Measurements from ENCODE around the gene CDIPT.
"Not testable (repeated sequence)": the region's sequence is repeated elsewhere in the genome, so short reads cannot be mapped to it uniquely, and the experiment has no call there.

Gene CDIPT

DNA sequence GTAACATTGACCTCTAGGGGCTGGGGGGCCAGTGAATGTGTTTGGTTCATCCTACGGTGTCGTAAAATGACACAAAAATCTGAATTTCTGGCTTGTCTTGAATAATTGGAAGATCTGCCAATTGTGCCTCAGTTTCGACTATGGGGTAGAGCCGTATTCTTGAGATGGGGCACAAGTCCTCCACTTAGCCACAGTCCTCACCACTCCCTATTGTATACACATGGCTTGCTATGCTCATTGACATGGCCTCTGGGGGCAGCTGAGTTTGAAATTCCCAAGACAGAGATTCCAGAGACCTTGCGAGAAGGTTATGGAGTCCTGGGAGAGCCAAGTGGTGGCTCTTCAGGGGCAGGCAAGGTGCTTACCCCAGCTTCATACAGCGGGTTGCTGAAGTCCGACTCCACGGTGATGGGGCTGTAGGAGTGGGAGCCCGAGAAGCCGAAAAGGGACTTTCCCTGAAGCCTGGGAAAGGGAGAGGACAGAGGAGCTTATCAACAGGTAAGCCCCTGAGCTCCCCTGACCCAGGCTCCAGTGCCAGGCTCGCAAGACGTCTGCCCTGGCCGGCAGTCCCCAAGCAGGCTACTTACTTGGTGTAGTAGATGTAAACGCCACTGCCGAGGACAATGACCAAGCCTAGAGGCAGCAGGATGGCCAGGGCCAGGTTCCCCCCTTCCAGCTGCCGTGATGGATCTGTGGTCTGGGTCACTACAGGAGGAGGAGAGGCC is 9.0 kb upstream of the CDIPT start:
- TF ChIP-seq CTCF (IDR thresholded peaks at IDR 0.05; ENCODE audit: low read length, missing control alignments): no peak
- no peak overlapping the region for H3K4me3 ChIP-seq (replicated peaks; ENCODE audit: low read depth, low read length)
- DNase-seq (ENCODE audit: low read depth): no peak

DNA sequence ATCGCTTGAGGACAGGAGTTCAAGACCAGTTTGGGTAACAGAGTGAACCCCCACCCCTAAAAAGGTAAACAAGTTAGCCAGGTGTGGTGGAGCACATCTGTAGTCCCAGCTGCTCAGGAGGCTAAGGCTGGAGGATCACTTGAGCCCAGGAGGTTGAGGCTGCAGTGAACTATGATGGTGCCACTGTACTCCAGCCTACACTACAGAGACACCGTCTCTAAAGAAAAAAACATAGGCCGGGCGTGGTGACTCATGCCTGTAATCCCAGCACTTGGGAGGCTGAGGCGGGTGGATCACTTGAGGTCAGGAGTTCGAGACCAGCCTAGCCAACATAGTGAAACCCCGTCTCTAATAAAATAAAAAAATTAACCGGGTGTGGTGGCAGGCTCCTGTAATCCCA is 6.0 kb upstream of the CDIPT start:
- DNase-seq (ENCODE audit: low read depth); H3K4me3 ChIP-seq (replicated peaks; ENCODE audit: low read depth, low read length): not testable (repeated sequence)

DNA sequence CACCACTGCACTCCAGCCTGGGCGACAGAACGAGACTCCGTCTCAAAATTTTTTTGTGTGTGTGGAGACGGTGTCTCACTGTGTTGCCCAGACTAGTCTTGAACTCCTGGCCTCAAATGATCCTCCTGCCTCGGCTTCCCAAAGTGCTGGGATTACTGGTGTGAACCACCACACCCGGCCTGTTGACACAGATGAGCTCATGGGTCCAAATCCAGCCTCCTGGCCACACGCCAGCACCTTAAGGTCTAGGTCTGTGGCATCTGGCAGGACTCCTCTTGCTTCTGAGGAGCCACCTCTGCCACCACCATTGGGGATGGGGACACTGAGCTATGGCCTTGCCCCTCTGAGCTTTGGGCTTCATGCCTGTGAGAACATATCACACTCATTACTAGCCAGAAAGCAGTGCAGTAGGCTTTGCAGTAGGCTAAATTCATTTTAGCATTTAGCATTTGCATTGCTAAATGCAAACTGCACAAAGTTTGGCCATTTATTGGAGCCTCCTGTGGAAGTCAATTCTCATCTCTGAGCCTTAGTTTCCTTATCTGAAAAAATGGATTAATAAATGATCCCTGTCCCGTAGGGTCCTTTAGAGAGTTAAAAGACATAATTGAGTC is 5.5 kb upstream of the CDIPT start:
- DNase-seq (ENCODE audit: low read depth): no peak
- no peak for TF ChIP-seq CTCF (IDR thresholded peaks at IDR 0.05; ENCODE audit: low read length, missing control alignments)
- H3K4me3 ChIP-seq (replicated peaks; ENCODE audit: low read depth, low read length): no peak overlapping the region

DNA sequence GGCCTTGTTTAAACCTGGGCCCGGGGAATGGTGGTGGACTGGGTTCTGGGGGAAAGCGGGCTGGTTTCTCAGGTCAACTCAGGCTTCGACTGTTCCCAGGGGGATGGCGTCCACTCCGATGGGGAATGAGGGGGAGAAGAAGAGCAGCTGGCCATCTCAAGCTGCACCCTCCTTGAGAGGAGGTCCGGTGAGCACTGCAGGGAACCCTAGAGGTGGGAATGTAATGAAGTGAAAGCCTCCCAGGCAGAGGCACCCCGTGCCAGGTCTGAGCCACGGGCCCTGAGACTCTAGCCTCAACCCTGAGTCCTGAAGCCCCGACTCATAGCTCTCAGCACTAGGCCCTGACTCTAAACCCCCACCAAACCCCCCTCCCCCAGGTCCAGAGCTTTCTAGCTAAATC is 1.2 kb upstream of the CDIPT start:
- no peak for TF ChIP-seq CTCF (IDR thresholded peaks at IDR 0.05; ENCODE audit: low read length, missing control alignments)
- no peak overlapping the region for H3K4me3 ChIP-seq (replicated peaks; ENCODE audit: low read depth, low read length)
- DNase-seq (ENCODE audit: low read depth): no peak

GRCh38 chr16:29863669-29863984 is 601 bp upstream of the CDIPT start:
- DNase-seq (ENCODE audit: low read depth): no peak
- H3K4me3 ChIP-seq (replicated peaks; ENCODE audit: low read depth, low read length): peak overlapping the region; percentile 85
- no peak for TF ChIP-seq CTCF (IDR thresholded peaks at IDR 0.05; ENCODE audit: low read length, missing control alignments)

DNA sequence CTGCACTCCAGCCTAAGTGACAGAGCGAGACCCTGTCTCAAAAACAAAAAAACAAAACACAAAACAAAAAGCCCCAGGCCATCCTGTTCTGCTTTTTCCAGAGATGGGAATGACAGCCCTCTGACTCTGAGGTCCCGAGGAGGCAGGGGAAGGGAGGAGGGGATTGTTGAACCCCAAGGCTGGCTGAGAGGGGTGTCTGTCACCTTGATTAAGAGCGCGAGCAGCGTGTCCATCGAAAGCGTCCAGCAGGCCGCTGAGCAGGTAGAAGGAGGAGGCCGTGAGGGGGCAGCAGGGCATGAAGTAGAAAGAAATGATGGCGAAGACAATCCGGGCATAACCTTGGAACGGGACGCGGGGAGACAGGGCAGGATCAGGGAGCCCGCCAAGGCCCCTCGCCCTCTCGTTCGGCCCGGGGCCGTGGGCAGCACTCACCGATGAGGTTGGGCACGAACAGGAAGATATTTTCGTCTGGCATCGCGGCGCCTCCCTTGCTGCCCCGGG is 593 bp downstream of the CDIPT start:
- DNase-seq (ENCODE audit: low read depth): peak; percentile 17
- peak; percentile 18 for TF ChIP-seq CTCF (IDR thresholded peaks at IDR 0.05; ENCODE audit: low read length, missing control alignments)
- peak overlapping the region; percentile 85 for H3K4me3 ChIP-seq (replicated peaks; ENCODE audit: low read depth, low read length)

GRCh38 chr16:29860218-29860617 is 2.8 kb downstream of the CDIPT start:
- no peak for DNase-seq (ENCODE audit: low read depth)
- no peak overlapping the region for H3K4me3 ChIP-seq (replicated peaks; ENCODE audit: low read depth, low read length)
- TF ChIP-seq CTCF (IDR thresholded peaks at IDR 0.05; ENCODE audit: low read length, missing control alignments): no peak

All from fibroblast of pulmonary artery (primary cell).